HUES64 (cell line): Measurements from ENCODE around the gene C9orf153. TPM values are rescaled to one million over a fixed set of nuclear protein-coding genes. Genes with fewer than 3 reads are reported as not detected.
A peak's percentile ranks its signal among the peaks of the same experiment; 100 is the strongest.
"Not testable (repeated sequence)": the region's sequence is repeated elsewhere in the genome, so short reads cannot be mapped to it uniquely, and the experiment has no call there.

ENCODE experiments used
- H3K27ac ChIP-seq: 2 replicates; pipeline ENCODE4 v1.7.0; 2013; ENCODE audit warnings: low read depth, low read length, inconsistent platforms
- H3K27me3 ChIP-seq: 2 replicates; pipeline ENCODE4 v1.6.1; 2013; ENCODE audit warnings: mild to moderate bottlenecking, low read length; ENCODE audit not compliant: insufficient read depth
- H3K36me3 ChIP-seq: 2 replicates; pipeline ENCODE4 v1.6.1; 2013; ENCODE audit warnings: mild to moderate bottlenecking, low read length; ENCODE audit not compliant: insufficient read depth
- H3K4me1 ChIP-seq: 2 replicates; pipeline ENCODE4 v1.6.1; 2013; ENCODE audit warnings: mild to moderate bottlenecking, low read length, moderate library complexity; ENCODE audit not compliant: insufficient read depth
- H3K4me3 ChIP-seq: 2 replicates; pipeline ENCODE4 v1.5.1; 2013; ENCODE audit warnings: mild to moderate bottlenecking, low read length, moderate library complexity
- H3K9ac ChIP-seq: 2 replicates; pipeline ENCODE4 v1.6.1; 2013; ENCODE audit warnings: mild to moderate bottlenecking, low read depth, low read length
- H3K9me3 ChIP-seq: 2 replicates; pipeline ENCODE4 v1.6.1; 2013; ENCODE audit warnings: low read depth, low read length; ENCODE audit not compliant: insufficient read depth
- WGBS: fragments of 150-250, 120-280 bp; methylation state at CpG from one replicate; pipeline ENCODE4 v1.1.7; 2013; ENCODE audit warnings: missing lambda C conversion rate; 5-methylcytosine and 5-hydroxymethylcytosine counted together
- polyA plus RNA-seq, 2 experiments: library from polyadenylated mRNA; stranded (reverse); fragments of 50-300 nt; gene quantifications; one replicate each; pipeline ENCODE4 v1.2.3, GENCODE V29; 2013

Gene C9orf153
- not detected for polyA plus RNA-seq (2013, experiment 1 of 2)
- polyA plus RNA-seq (2013, experiment 2 of 2) = not detected

- H3K27ac ChIP-seq = no peak within 1 kb of the TSS
- 89% methylated on average over 8 of the region's 8 CpGs for WGBS
- no peaks in the 10 kb centered on the region; the same call in 1 of the 2 replicates for H3K4me1 ChIP-seq
- peaks cover 18% of the 10 kb centered on the region for H3K36me3 ChIP-seq
- H3K9ac ChIP-seq = no peak within 1 kb of the TSS
- H3K27me3 ChIP-seq = no peaks in the 10 kb centered on the region
- no peak within 1 kb of the TSS for H3K4me3 ChIP-seq
- no peaks in the 10 kb centered on the region for H3K9me3 ChIP-seq
Observed at GRCh38 chr9:86259557-86259956, at the start of gene C9orf153. Gene C9orf153 (minus strand): TSS chr9:86259657. CDS start chr9:86229603, 30,054 bp downstream.

GRCh38 chr9:86308687-86309086 is 49.2 kb upstream of the C9orf153 start:
- H3K27me3 ChIP-seq = no peaks in the 10 kb centered on the region
- no peak overlapping the region for H3K9ac ChIP-seq
- peaks cover 72% of the 10 kb centered on the region for H3K36me3 ChIP-seq

GRCh38 chr9:86304236-86304730 is 44.8 kb upstream of the C9orf153 start:
- no peaks in the 10 kb centered on the region for H3K9me3 ChIP-seq
- no peak overlapping the region for H3K4me3 ChIP-seq
- peaks cover 85% of the 10 kb centered on the region for H3K36me3 ChIP-seq
- 51% methylated on average over 2 of the region's 3 CpGs for WGBS
- H3K27ac ChIP-seq = peak overlapping the region; percentile 85; the same call in 1 of the 2 replicates
- H3K4me1 ChIP-seq = peaks cover 25% of the 10 kb centered on the region
- H3K27me3 ChIP-seq = no peaks in the 10 kb centered on the region
- no peak overlapping the region; the same call in 1 of the 2 replicates for H3K9ac ChIP-seq

More at GRCh38 chr9:86308687-86309086, 49.2 kb upstream of the C9orf153 start:
- Histone ChIP-seq H3K4me3 (no peak overlapping the region), H3K9me3 (peaks cover 6% of the 10 kb centered on the region; the same call in 1 of the 2 replicates), H3K4me1 (peaks cover 16% of the 10 kb centered on the region), H3K27ac (no peak overlapping the region)
- 100% methylated on average over 1 of the region's 1 CpG for WGBS

- WGBS = 59% methylated on average over 4 of the region's 4 CpGs
- peaks cover 85% of the 10 kb centered on the region for H3K36me3 ChIP-seq
Observed at GRCh38 chr9:86303316-86303975, 44.0 kb upstream of the C9orf153 start.

GRCh38 chr9:86301686-86302085 is 42.2 kb upstream of the C9orf153 start:
- Histone ChIP-seq H3K27ac (no peak overlapping the region), H3K4me1 (peaks cover 25% of the 10 kb centered on the region), H3K4me3 (no peak overlapping the region), H3K9ac (no peak overlapping the region), H3K36me3 (peaks cover 82% of the 10 kb centered on the region), H3K9me3 (no peaks in the 10 kb centered on the region), H3K27me3 (no peaks in the 10 kb centered on the region)
- WGBS = 93% methylated on average over 1 of the region's 1 CpG

More at GRCh38 chr9:86303316-86303975, 44.0 kb upstream of the C9orf153 start:
- Histone ChIP-seq H3K27me3 (no peaks in the 10 kb centered on the region), H3K9me3 (no peaks in the 10 kb centered on the region), H3K9ac (peak overlapping the region; percentile 34; the same call in 1 of the 2 replicates), H3K27ac (peak overlapping the region; percentile 85), H3K4me3 (no peak overlapping the region), H3K4me1 (peaks cover 25% of the 10 kb centered on the region)

DNA sequence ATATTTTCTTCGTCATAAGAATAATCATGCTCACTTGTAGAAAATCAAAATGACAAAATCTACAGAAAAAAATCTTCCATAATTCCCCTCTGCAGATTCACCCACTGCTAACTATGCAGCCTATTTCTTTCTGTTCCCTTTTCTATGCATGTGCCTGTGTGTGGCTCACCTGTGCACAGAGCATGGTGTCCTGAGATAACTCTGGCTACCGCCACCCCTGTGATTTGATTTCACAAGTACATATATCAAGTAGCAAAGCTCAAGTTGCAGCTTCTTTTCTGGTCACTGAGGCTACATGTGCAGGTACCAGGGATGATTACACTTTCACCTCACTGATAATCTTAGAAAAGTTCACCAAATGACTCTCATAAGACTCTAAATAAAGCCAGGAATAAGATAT is 41.2 kb upstream of the C9orf153 start:
- WGBS = 95% methylated on average over 2 of the region's 2 CpGs
- Histone ChIP-seq H3K4me1 (peaks cover 25% of the 10 kb centered on the region), H3K36me3 (peaks cover 82% of the 10 kb centered on the region), H3K9ac (no peak overlapping the region), H3K27me3 (no peaks in the 10 kb centered on the region), H3K4me3 (no peak overlapping the region), H3K9me3 (no peaks in the 10 kb centered on the region), H3K27ac (no peak overlapping the region)

GRCh38 chr9:86298873-86299272 is 39.4 kb upstream of the C9orf153 start:
- Histone ChIP-seq H3K27me3 (no peaks in the 10 kb centered on the region), H3K36me3 (peaks cover 81% of the 10 kb centered on the region), H3K9me3 (no peaks in the 10 kb centered on the region), H3K4me1 (peaks cover 11% of the 10 kb centered on the region), H3K4me3 (no peak overlapping the region), H3K27ac (no peak overlapping the region), H3K9ac (no peak overlapping the region)
- 90% methylated on average over 11 of the region's 11 CpGs for WGBS

DNA sequence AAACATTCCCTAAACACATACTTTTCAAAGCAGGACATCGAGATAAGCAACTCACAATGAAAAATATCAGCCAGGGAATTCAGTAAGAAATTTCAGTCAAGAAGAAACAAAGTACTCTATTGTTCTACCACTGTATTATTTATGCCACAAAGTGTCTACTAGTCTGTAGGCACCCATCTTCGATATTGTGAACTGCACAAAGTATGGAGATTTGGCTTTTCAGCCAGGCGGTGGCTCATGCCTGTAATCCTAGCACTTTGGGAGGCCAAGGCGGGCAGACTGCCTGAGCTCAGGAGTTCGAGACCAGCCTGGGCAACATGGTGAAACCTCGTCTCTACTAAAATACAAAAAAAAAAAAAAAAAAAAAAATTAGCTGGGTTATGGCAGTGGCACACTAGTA is 30.9 kb upstream of the C9orf153 start:
- H3K36me3 ChIP-seq, H3K4me3 ChIP-seq, H3K9me3 ChIP-seq, H3K27me3 ChIP-seq, H3K9ac ChIP-seq, H3K27ac ChIP-seq: not testable (repeated sequence)
- H3K4me1 ChIP-seq = peaks cover 25% of the 10 kb centered on the region
- WGBS = 92% methylated on average over 4 of the region's 6 CpGs

GRCh38 chr9:86288499-86289198 is 29.2 kb upstream of the C9orf153 start:
- no peaks in the 10 kb centered on the region for H3K9me3 ChIP-seq
- H3K4me3 ChIP-seq = no peak overlapping the region
- no peak overlapping the region for H3K9ac ChIP-seq
- H3K27ac ChIP-seq = peak overlapping the region; percentile 27; the same call in 1 of the 2 replicates
- H3K27me3 ChIP-seq = no peaks in the 10 kb centered on the region
- H3K4me1 ChIP-seq = peaks cover 25% of the 10 kb centered on the region
- 55% methylated on average over 4 of the region's 6 CpGs for WGBS
- no peaks in the 10 kb centered on the region; the same call in 1 of the 2 replicates for H3K36me3 ChIP-seq

DNA sequence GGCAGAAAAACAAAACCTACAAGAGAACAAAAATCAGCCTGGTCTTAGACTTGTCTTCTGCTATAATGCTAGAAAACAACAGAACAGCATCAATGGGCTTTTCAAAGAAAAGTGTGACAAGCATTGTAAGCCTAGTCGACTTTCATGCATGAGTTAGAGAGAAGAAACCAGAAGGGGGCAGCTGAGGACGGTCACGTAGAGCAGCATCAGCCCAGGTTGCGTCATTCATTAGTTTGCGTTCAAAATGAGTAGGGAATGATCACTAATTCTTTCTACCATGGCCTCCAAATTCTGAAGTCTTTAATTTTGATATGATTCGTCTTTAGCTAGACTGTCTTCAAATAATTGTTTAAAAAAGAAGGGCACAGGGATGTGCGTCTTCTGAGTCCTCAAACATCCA is 27.6 kb upstream of the C9orf153 start:
- peak overlapping the region; percentile 35; the same call in 1 of the 2 replicates for H3K9ac ChIP-seq
- WGBS = 15% methylated on average over 6 of the region's 7 CpGs
- no peak overlapping the region for H3K27ac ChIP-seq

GRCh38 chr9:86286278-86286677 is 26.8 kb upstream of the C9orf153 start:
- WGBS = 64% methylated on average over 3 of the region's 3 CpGs
- Histone ChIP-seq H3K27ac (no peak overlapping the region; the same call in 1 of the 2 replicates), H3K27me3 (peaks cover 3% of the 10 kb centered on the region; the same call in 1 of the 2 replicates), H3K4me3 (no peak overlapping the region), H3K36me3 (no peaks in the 10 kb centered on the region), H3K4me1 (peaks cover 31% of the 10 kb centered on the region), H3K9ac (no peak overlapping the region), H3K9me3 (no peaks in the 10 kb centered on the region)

More for the DNA sequence above, 27.6 kb upstream of the C9orf153 start:
- H3K27me3 ChIP-seq = peaks cover 3% of the 10 kb centered on the region; the same call in 1 of the 2 replicates
- H3K9me3 ChIP-seq = no peaks in the 10 kb centered on the region
- H3K36me3 ChIP-seq = no peaks in the 10 kb centered on the region
- H3K4me1 ChIP-seq = peaks cover 31% of the 10 kb centered on the region
- H3K4me3 ChIP-seq = no peak overlapping the region
